ENCODE measurements around the gene ATP8B2.
A peak's percentile ranks its signal among the peaks of the same experiment; 100 is the strongest.
"Not testable (repeated sequence)": the region's sequence is repeated elsewhere in the genome, so short reads cannot be mapped to it uniquely, and the experiment has no call there.

ATP8B2 gene

GRCh38 chr1:154347961-154348360 is 22.6 kb downstream of the ATP8B2 start:
- no peak for DNase-seq (ENCODE audit: low read depth in 2 of 2)

- DNase-seq (ENCODE audit: low read depth in 2 of 2): no peak
Observed at GRCh38 chr1:154348429-154349076, 23.2 kb downstream of the ATP8B2 start.

GRCh38 chr1:154349121-154349520 is 23.8 kb downstream of the ATP8B2 start:
- DNase-seq (ENCODE audit: low read depth in 2 of 2): no peak

DNA sequence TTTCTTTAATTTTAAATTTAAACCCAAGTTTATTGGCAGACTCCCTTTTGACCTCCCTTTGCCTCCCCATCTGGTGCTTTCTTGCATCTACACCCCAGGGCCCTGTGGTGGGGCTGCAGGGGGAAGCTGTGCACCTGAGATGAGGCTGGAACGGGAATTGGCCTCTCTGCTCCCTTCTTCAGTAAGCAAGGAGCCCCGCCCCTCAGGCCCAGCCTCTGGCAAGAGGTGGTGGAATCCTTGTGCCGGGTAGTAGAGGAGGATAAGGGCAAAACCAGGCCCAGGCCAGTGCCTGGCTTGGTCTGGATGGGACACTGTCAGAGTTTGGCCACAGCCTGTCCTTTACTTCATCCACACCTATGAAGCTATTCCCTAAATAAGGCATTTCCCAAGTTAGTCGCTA is 25.1 kb downstream of the ATP8B2 start:
- no peak for DNase-seq (ENCODE audit: low read depth in 2 of 2)

DNA sequence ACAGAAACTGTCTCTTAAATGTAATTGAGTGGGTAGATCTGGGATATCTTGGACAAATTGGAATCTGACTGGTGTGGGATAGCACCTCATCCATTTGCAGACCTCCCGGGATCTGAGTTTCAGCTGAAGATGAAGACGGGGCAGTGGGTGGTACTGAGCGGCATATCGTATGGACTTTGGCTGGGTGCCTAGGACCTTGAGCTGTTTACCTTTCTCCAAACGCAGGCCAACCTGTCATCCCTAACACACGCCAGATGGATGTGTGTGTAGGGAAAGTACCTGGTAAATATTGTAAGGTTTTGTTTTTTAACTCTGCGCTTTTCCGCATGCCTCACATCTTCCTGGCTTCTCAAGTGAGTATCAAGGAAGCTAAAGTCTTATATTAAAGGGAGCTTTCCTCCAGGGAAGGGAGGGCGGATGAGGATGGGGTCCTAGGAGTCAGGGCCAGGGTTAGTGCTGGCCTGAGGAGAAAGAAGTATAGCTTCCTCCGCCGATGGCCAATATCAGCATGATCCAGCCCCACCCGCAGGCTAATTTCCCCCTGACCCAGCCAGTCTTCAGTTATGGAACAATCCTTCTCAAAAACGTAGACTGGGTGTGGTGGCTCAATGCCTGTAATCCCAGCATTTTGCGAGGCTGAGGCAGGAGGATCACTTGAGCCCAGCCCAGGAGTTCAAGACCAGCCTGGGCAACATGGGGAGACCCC is 26.2 kb downstream of the ATP8B2 start:
- DNase-seq (ENCODE audit: low read depth in 2 of 2): no peak

- DNase-seq (ENCODE audit: low read depth in 2 of 2): no peak
Observed at GRCh38 chr1:154352245-154352580, 26.9 kb downstream of the ATP8B2 start.

GRCh38 chr1:154352581-154353459 is 27.5 kb downstream of the ATP8B2 start:
- DNase-seq (ENCODE audit: low read depth in 2 of 2): peak in 1 of 2 experiments; percentile 45

DNA sequence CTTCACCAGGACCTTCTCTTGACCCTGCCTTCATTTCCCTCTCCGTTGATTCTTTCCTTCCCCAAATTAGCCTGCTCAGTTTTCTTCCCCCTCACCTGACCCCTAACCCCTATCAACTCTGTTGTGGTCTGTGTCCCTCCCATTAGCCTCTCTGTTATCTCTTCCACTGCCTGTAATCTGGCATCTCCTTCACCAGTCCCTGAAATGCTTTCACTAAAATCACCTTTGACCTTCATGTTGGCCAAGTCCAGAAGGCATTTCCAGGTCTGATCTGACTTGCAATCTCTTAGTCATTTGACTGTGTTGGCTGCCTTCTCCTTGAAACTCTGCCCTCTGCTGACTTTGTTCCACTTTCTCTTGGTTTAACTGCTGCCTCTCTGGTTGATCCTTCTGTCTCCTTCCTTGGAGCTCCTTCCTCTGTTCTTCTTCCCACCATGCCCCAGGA is 28.2 kb downstream of the ATP8B2 start:
- DNase-seq (ENCODE audit: low read depth in 2 of 2): no peak

- DNase-seq (ENCODE audit: low read depth in 2 of 2): no peak
Observed at GRCh38 chr1:154353966-154354365, 28.6 kb downstream of the ATP8B2 start.

GRCh38 chr1:154358519-154358918 is 33.2 kb downstream of the ATP8B2 start:
- DNase-seq (ENCODE audit: low read depth in 2 of 2): no peak

DNA sequence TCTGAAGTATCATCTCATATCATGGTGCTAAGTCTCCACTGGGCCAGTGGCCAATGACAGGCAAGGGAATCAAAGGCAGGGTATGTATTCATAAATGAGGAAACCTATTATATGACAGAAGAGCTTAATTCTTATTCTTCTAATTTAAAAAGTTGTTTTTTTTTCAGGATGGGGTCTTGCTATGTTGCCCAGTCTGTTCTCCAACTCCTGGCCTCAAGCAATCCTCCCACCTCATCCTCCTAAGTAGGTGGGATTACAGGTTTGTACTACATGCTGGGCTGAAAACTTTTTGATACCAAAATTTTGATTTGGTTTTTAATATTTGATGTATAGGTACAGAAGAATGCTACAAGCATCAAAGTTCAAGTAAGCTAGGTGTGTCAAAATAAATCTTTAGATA is 35.0 kb downstream of the ATP8B2 start:
- DNase-seq (ENCODE audit: low read depth in 2 of 2): no peak

DNA sequence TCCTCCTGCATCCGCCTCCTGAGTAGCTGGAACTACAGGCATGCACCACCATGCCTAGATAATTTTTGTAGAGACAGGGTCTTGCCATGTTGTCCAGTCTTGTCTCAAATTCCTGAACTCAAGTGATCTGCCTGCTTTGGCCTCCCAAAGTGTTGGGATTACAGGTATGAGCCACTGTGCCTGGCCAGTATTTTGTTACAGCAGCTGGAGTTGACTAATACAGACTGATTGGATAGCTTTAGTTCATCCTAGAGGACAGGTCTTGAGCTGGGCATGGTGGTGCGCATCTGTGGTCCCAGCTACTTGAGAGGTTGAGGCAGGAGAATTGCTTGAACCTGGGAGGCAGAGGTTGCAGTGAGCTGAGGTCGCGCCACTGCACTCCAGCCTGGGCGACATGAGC is 35.6 kb downstream of the ATP8B2 start:
- not testable (repeated sequence) for DNase-seq (ENCODE audit: low read depth in 2 of 2)

DNA sequence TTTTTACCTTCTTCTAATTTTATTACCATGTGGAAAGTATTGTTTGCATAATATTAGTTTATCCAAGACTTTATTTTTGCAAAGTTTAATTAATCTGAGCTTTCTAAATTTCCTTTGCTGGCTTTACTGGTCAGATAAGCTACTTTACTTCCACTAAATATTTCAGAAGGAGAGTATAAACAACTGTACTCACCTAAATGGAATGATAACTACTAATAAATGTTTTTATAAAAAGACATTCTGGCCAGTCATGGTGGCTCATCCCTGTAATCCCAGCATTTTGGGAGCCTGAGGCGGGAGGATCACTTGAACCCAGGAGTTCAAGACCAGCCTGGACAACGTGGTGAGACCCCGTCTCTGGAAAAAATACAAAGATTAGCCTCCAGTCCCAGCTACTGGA is 36.0 kb downstream of the ATP8B2 start:
- DNase-seq (ENCODE audit: low read depth in 2 of 2): no peak

DNA sequence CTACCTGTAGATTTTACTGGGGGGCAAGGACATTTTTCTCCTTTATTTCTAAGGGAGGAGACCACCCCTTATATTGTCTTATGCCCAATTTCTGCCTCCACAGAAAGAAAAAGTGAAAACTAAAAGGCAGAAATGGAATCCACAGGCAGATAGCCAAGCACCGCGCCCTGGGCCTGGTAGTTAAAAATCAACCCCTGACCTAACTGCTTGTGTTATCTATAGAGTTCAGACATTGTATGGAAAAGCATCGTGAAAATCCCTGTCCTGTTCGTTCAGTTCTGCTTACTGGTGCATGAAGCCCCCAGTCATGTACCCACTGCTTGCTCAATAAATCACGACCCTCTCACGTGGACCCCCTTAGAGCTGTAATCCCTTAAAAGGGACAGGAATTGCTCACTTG is 46.1 kb downstream of the ATP8B2 start:
- no peak for DNase-seq (ENCODE audit: low read depth in 2 of 2)

GRCh38 chr1:154373777-154374357 is 48.5 kb downstream of the ATP8B2 start:
- peak in 1 of 2 experiments; percentile 19 for DNase-seq (ENCODE audit: low read depth in 2 of 2)

GRCh38 chr1:154379301-154379700 is 54.0 kb downstream of the ATP8B2 start:
- no peak for DNase-seq (ENCODE audit: low read depth in 2 of 2)

DNA sequence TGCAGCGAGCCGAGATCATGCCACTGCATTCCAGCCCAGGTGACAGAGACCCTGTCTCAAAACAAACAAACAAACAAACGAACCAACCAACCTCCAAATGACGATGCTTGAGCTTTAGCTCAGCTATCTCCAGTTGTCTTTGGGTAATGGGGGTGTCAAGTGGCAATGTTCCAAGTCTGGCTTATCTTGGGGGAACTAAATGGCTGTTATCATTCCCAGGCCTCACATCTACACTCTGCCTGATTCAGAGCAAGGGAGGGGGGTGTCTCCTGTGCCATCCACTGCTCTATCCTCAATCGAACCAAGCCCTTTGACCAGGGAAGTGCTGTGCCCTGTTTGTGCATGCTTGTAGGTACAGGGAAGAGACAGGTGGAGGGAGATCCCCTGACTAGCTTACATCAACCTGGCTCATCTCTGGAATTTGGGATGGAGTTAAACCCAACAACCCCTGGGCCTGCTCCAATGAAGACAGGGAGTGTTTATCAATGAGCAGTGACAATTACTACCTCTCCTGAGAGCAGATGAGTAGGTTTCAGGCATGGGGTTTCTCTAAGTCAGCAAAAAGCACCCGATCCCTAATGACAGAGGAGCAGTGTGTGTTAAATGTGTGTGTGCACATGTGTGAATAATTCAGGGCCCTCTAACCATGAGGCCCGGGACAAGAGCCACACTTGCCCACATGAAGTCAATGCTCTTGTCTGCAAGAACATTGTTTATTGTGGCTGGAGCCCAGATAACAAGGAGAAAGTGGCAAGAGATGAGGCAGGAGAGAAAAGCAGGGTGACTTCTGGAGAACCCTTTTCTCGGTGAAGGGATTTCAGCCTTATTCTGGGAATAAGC is 59.5 kb downstream of the ATP8B2 start:
- DNase-seq (ENCODE audit: low read depth in 2 of 2): no peak

DNA sequence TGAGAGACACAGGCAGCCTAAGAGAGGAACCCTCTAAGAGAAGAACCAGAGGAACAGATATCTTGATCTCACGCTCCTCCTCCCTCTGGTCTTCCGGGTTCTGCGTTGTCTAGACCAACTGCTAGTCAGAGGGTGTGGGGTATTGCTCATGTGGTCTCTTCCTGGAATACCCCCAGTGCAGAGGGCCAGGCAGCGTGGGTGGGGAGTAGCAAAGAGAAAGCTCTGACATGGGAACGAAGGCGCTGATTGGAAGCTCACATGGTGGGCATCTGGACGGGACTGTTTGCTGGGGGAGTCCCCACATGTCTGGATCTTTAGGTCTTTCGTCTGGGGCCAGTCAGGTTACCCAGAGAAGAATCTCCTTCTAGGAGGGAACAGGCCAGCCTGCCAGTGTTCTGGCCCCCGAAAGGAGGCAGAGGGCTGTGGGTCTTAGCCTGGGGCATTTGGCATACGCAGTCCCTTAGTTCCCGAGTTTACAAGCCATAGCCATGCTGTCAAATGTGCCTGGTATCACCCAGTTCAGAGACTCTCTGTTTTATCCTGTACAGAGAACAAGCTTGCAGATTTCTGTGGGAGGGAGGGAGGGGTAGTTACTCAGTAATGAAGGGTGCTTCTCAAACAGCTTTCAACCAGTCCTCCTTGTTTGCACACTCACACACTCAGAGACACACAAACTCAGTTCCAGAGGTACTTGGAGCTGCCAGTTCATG is 61.5 kb downstream of the ATP8B2 start:
- peak; percentile 54 to 68 for DNase-seq (ENCODE audit: low read depth in 2 of 2)

DNA sequence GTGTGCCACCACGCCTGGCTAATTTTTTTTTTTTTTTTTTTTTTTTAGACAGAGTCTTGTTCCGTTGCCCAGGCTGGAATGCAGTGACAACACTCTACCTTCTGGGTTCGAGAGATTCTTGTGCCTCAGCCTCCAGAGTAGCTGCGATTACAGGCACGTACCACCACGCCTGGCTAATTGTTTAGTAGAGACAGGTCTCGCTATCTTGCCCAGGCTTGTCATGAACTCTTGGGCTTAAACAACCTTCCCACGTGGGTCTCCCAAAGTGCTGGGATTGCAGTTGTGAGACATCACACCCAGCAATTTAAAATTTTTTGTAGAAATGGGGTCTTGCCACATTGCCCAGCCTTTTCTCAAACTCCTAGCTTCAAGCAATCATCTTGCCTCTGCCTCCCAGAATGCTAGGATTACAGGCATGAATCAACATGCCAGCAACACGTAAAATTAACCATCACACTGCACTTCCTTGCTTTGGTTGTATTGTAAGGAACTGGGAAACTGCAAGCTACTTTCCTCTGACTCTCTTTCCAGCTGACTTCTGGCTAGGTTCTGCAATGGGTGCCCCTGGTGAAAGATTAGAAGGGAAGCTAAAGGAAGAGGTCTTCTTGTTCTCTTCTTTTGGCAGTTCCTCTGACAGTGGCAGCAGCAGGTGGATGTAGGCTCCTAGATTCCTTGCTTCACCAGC is 65.9 kb downstream of the ATP8B2 start:
- no peak for DNase-seq (ENCODE audit: low read depth in 2 of 2)

GRCh38 chr1:154398141-154398540 is 72.8 kb downstream of the ATP8B2 start:
- no peak for DNase-seq (ENCODE audit: low read depth in 2 of 2)

Data from stimulated activated CD4-positive, alpha-beta T cell treated with anti-CD3 and anti-CD28 coated beads, Interleukin-12 subunit alpha, Interleukin-12 subunit beta, amount 100 ng/mL, for 24 hours (primary cell).